ENCODE results near the gene GPR89A.
"Not testable (repeated sequence)": the region's sequence is repeated elsewhere in the genome, so short reads cannot be mapped to it uniquely, and the experiment has no call there.

Gene GPR89A

GRCh38 chr1:145607833-145608733 lies at the start of gene GPR89A:
GPR89A (plus strand) TSS chr1:145607988; CDS start chr1:145608134, 146 bp downstream.
- not testable (repeated sequence) for H3K27me3 ChIP-seq (ENCODE audit: insufficient read depth, low read length); H3K36me3 ChIP-seq (ENCODE audit: insufficient read depth, low read depth, low read length); H3K9me3 ChIP-seq (ENCODE audit: insufficient read depth, low read depth, low read length); H3K27ac ChIP-seq (ENCODE audit: low read length); H3K4me1 ChIP-seq (ENCODE audit: insufficient read depth, low read length)
- H3K4me3 ChIP-seq (ENCODE audit: low read length), result peak within 1 kb of the TSS; percentile 84
- peak within 1 kb of the TSS; percentile 86; the same call in 1 of the 2 replicates for H3K9ac ChIP-seq (ENCODE audit: low read depth, low read length)

GRCh38 chr1:145586820-145587219 lies 21.0 kb upstream of the GPR89A start:
- H3K27ac ChIP-seq (ENCODE audit: low read length); H3K4me3 ChIP-seq (ENCODE audit: low read length); H3K27me3 ChIP-seq (ENCODE audit: insufficient read depth, low read length); H3K4me1 ChIP-seq (ENCODE audit: insufficient read depth, low read length); H3K36me3 ChIP-seq (ENCODE audit: insufficient read depth, low read depth, low read length); H3K9ac ChIP-seq (ENCODE audit: low read depth, low read length); H3K9me3 ChIP-seq (ENCODE audit: insufficient read depth, low read depth, low read length): not testable (repeated sequence)

DNA sequence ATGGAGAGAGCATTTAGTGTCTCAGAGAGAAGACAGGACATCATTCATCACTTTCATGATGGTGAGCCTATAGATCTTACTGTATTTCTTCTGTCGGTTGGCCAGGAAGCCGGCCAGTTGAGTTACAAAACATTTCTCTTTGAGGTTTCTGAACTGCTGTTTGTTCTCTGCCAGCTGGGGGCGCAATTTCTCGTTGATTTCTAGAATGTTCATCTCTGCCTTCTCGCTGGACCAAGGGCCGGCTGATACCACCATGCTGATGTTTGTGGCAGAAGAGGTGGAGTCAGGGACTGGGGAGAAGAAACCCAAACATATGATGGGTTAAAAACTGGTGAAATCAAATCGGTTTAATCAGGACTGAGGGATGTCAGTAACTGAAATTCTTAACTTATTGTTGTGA lies 17.0 kb upstream of the GPR89A start:
- not testable (repeated sequence) for H3K27me3 ChIP-seq (ENCODE audit: insufficient read depth, low read length); H3K4me1 ChIP-seq (ENCODE audit: insufficient read depth, low read length); H3K4me3 ChIP-seq (ENCODE audit: low read length); H3K9ac ChIP-seq (ENCODE audit: low read depth, low read length); H3K27ac ChIP-seq (ENCODE audit: low read length); H3K36me3 ChIP-seq (ENCODE audit: insufficient read depth, low read depth, low read length); H3K9me3 ChIP-seq (ENCODE audit: insufficient read depth, low read depth, low read length)

- not testable (repeated sequence) for H3K4me3 ChIP-seq (ENCODE audit: low read length); H3K9ac ChIP-seq (ENCODE audit: low read depth, low read length); H3K36me3 ChIP-seq (ENCODE audit: insufficient read depth, low read depth, low read length); H3K27me3 ChIP-seq (ENCODE audit: insufficient read depth, low read length); H3K4me1 ChIP-seq (ENCODE audit: insufficient read depth, low read length); H3K27ac ChIP-seq (ENCODE audit: low read length); H3K9me3 ChIP-seq (ENCODE audit: insufficient read depth, low read depth, low read length)
These were observed 15.4 kb upstream of the GPR89A start for GRCh38 chr1:145592347-145592746.

- H3K4me3 ChIP-seq (ENCODE audit: low read length), result not testable (repeated sequence)
These were observed 12.4 kb upstream of the GPR89A start for GRCh38 chr1:145595421-145595820.

DNA sequence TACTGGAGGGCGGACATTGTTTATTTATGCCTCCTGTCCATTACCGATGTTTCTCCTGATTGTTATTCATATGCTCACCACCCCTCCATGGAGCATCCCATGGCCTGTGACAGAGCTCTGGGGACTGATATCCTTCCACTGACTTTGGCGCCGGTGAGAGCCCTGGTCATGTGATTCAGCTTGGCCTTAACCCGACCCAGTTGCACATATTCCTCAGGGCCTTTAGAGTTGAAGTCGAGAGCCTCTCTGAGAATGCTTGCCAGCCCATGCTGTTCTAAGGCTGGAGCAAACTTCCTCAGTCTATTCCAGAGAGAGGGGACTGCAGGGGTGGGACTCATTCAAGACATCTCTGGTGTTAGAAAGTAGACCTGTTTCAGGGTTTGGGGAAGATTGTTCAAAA lies 11.6 kb upstream of the GPR89A start:
- not testable (repeated sequence) for H3K4me3 ChIP-seq (ENCODE audit: low read length); H3K9me3 ChIP-seq (ENCODE audit: insufficient read depth, low read depth, low read length); H3K36me3 ChIP-seq (ENCODE audit: insufficient read depth, low read depth, low read length); H3K27me3 ChIP-seq (ENCODE audit: insufficient read depth, low read length); H3K27ac ChIP-seq (ENCODE audit: low read length); H3K4me1 ChIP-seq (ENCODE audit: insufficient read depth, low read length); H3K9ac ChIP-seq (ENCODE audit: low read depth, low read length)

More at GRCh38 chr1:145595421-145595820, 12.4 kb upstream of the GPR89A start:
- H3K4me1 ChIP-seq (ENCODE audit: insufficient read depth, low read length); H3K9ac ChIP-seq (ENCODE audit: low read depth, low read length); H3K27me3 ChIP-seq (ENCODE audit: insufficient read depth, low read length); H3K36me3 ChIP-seq (ENCODE audit: insufficient read depth, low read depth, low read length); H3K27ac ChIP-seq (ENCODE audit: low read length); H3K9me3 ChIP-seq (ENCODE audit: insufficient read depth, low read depth, low read length): not testable (repeated sequence)

GRCh38 chr1:145599426-145599825 lies 8.4 kb upstream of the GPR89A start:
- not testable (repeated sequence) for H3K4me1 ChIP-seq (ENCODE audit: insufficient read depth, low read length); H3K9ac ChIP-seq (ENCODE audit: low read depth, low read length); H3K27me3 ChIP-seq (ENCODE audit: insufficient read depth, low read length); H3K9me3 ChIP-seq (ENCODE audit: insufficient read depth, low read depth, low read length); H3K36me3 ChIP-seq (ENCODE audit: insufficient read depth, low read depth, low read length); H3K27ac ChIP-seq (ENCODE audit: low read length); H3K4me3 ChIP-seq (ENCODE audit: low read length)

DNA sequence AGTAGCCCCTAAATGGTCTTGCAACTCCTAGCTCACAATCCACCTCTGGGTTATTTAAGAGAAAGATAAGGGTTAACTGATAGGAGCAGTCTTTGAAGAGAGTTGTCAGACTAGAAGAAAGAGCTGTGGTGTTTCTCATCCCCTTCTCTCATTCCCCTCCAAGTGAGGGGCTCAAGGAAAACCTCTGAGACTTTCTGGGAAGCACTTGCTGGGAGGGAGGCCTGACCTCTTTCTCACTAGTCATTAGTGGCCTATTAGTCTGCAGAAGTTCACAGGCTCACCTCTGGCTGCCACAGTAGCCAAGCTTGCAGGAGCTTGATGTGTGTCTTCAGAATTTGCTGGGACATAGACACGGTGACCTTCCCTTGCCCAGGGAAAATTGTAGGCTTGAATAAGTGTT lies 6.2 kb upstream of the GPR89A start:
- Histone ChIP-seq H3K9me3 (ENCODE audit: insufficient read depth, low read depth, low read length) (no peaks in the 10 kb centered on the region), H3K4me3 (ENCODE audit: low read length) (no peak overlapping the region), H3K36me3 (ENCODE audit: insufficient read depth, low read depth, low read length) (no peaks in the 10 kb centered on the region), H3K27me3 (ENCODE audit: insufficient read depth, low read length) (no peaks in the 10 kb centered on the region), H3K9ac (ENCODE audit: low read depth, low read length) (no peak overlapping the region), H3K27ac (ENCODE audit: low read length) (no peak overlapping the region), H3K4me1 (ENCODE audit: insufficient read depth, low read length) (peaks cover 3% of the 10 kb centered on the region; the same call in 1 of the 2 replicates)

- not testable (repeated sequence) for H3K9me3 ChIP-seq (ENCODE audit: insufficient read depth, low read depth, low read length); H3K4me3 ChIP-seq (ENCODE audit: low read length); H3K36me3 ChIP-seq (ENCODE audit: insufficient read depth, low read depth, low read length)
These were observed 948 bp upstream of the GPR89A start for GRCh38 chr1:145606840-145607239.

DNA sequence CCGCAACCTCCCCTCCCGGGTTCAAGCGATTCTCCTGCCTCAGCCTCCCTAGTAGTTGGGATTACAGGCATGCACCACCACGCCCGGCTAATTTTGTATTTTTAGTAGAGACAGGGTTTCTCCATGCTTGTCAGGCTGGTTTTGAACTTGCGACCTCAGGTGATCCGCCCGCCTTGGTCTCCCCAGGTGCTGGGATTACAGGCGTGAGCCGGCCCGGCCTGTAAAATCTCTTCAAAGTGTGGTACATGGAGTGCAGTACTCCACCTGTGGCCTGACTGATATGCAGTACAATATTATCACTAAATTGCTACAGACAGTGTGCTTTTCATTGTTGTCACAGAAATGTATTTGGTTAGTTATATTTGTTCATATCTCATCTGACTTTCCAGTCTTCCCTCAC lies 499 bp upstream of the GPR89A start:
- not testable (repeated sequence) for H3K4me3 ChIP-seq (ENCODE audit: low read length); H3K36me3 ChIP-seq (ENCODE audit: insufficient read depth, low read depth, low read length); H3K27me3 ChIP-seq (ENCODE audit: insufficient read depth, low read length); H3K9ac ChIP-seq (ENCODE audit: low read depth, low read length); H3K9me3 ChIP-seq (ENCODE audit: insufficient read depth, low read depth, low read length); H3K27ac ChIP-seq (ENCODE audit: low read length); H3K4me1 ChIP-seq (ENCODE audit: insufficient read depth, low read length)

More at GRCh38 chr1:145606840-145607239, 948 bp upstream of the GPR89A start:
- H3K4me1 ChIP-seq (ENCODE audit: insufficient read depth, low read length); H3K27ac ChIP-seq (ENCODE audit: low read length); H3K27me3 ChIP-seq (ENCODE audit: insufficient read depth, low read length); H3K9ac ChIP-seq (ENCODE audit: low read depth, low read length): not testable (repeated sequence)

GRCh38 chr1:145610744-145611143 lies 3.0 kb downstream of the GPR89A start:
- not testable (repeated sequence) for H3K27ac ChIP-seq (ENCODE audit: low read length); H3K27me3 ChIP-seq (ENCODE audit: insufficient read depth, low read length); H3K9ac ChIP-seq (ENCODE audit: low read depth, low read length); H3K36me3 ChIP-seq (ENCODE audit: insufficient read depth, low read depth, low read length); H3K4me1 ChIP-seq (ENCODE audit: insufficient read depth, low read length); H3K9me3 ChIP-seq (ENCODE audit: insufficient read depth, low read depth, low read length); H3K4me3 ChIP-seq (ENCODE audit: low read length)

GRCh38 chr1:145620073-145620472 lies 12.3 kb downstream of the GPR89A start:
- not testable (repeated sequence) for H3K9ac ChIP-seq (ENCODE audit: low read depth, low read length); H3K27me3 ChIP-seq (ENCODE audit: insufficient read depth, low read length); H3K9me3 ChIP-seq (ENCODE audit: insufficient read depth, low read depth, low read length); H3K36me3 ChIP-seq (ENCODE audit: insufficient read depth, low read depth, low read length); H3K27ac ChIP-seq (ENCODE audit: low read length); H3K4me1 ChIP-seq (ENCODE audit: insufficient read depth, low read length); H3K4me3 ChIP-seq (ENCODE audit: low read length)
